NCI-H460 (cell line): ENCODE measurements around the gene SEMA4D. TPM values are rescaled to one million over a fixed set of nuclear protein-coding genes. Genes with fewer than 3 reads are reported as not detected.

ENCODE experiments used
- DNase-seq: peaks from one replicate; pipeline ENCODE4 v3.0.0-alpha.2; 2016; ENCODE audit warnings: low read depth; ENCODE audit errors: extremely low read depth
- total RNA-seq: library from RNA; depleted of rRNA; stranded (reverse); fragments of >200 nt; shearing (Covaris generic); gene quantifications from 2 replicates; pipeline ENCODE4 v1.2.3, GENCODE V29; 2014

Gene SEMA4D
- total RNA-seq, 1 experiment from 2014 or later, result 2.3 TPM

DNA sequence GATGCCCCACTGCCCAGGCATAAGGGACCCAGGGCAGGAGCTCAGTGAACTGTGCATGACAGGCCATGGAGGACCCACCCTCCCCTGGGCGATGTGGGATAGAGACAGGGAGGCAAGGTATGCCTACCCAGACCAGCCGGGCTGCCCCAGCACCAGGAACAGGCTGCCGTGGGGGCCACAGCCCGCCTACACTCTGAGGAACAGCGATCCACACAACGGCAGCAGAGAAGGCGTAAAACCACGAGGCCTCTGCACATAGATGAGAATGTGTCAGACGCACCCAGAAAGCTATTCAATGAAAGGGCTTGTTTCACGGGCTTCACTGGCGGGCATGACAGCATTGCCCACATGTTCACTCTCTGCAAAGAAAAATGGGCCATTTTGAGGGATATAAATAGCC, 49.5 kb downstream of the SEMA4D start:
- DNase-seq, result no peak

DNA sequence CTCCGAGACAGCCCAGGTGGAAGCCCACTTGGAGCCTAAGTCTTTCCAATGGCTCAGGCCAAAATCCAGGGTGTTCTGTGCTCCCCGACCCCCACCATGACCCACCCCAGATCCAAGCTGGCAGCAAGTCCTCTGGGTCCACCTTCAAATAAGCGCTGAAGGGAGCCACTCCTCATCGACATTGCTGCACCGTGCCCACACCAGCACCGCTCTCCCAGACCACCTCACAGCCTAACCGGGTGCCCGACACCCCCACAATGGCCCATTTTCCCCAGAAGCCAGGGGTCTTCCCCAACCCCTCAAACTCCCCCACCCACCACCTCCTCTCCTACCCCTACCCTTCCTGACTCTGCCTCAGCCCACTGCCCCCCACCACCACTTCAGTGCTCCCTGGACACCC, 50.5 kb downstream of the SEMA4D start:
- DNase-seq, result no peak

DNA sequence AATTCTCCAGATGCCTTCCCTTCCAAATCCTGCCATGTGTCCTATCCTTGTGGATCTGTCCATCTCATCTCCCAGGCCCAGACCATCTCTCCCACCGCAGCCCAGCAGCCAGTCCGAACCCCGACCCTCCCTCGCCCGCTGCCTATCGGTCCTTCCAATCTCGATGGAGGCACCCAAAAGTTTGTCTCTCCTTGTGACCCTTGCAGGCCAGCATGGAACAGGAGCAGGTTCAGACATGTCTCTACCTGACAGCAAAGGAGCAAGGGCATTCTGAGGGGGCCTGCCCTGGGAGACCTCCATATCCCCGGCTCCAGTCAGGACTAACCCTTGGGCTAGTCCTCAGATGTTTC, 51.0 kb downstream of the SEMA4D start:
- DNase-seq, result no peak

DNA sequence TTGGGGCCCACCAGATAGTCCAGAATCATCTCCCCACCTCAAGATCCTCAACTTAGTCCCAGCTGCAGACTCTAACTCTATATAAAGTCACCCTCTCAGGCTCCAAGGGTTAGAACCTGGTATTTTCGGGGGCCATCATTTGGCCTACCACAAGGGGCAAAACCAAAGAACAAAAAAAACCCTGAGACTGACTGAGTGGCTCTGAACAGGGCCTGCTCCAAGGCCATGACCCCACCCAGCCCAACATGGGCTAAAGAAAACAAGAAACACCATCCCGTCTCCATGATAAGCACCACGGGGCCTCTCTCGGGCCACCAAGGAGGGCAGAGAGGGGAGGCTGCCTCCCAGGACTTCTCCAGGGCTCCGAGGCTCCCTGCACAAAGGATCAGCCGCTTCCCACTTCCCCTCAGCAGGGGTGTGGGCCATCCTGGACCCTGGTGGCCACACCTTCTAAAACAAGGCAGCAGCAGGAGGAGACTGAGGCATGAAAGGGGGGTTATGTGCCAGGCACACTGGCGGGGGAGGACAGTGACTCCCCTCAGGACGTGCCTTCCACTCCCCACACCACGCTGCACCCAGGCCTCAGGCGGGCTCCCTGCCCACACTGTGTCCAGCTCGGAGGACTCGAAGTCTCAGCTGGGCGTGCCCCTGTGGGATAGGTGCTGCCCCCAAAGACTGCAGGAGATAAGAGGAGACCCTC, 51.5 kb downstream of the SEMA4D start:
- no peak for DNase-seq

DNA sequence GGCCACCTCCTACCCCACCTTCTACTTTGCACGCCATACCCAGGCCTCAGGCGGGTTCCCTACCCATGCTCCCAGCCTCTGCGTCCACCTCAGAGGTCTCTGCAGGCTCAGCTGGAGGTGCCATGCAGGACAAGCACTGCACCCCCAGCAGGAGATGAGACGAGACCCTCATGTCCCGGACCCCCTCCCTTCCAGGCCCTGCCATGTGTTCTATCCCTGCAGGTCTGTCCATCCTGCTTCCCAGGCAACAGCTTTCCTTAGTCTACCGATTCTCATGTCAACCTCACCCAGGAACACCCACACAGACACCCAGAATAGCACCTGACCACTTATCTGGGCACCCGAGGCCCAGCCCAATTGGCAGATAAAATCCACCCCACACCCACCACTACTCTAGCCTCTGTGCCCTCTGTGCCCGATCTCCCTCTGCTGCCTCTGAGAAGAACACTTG, 52.1 kb downstream of the SEMA4D start:
- no peak for DNase-seq

DNA sequence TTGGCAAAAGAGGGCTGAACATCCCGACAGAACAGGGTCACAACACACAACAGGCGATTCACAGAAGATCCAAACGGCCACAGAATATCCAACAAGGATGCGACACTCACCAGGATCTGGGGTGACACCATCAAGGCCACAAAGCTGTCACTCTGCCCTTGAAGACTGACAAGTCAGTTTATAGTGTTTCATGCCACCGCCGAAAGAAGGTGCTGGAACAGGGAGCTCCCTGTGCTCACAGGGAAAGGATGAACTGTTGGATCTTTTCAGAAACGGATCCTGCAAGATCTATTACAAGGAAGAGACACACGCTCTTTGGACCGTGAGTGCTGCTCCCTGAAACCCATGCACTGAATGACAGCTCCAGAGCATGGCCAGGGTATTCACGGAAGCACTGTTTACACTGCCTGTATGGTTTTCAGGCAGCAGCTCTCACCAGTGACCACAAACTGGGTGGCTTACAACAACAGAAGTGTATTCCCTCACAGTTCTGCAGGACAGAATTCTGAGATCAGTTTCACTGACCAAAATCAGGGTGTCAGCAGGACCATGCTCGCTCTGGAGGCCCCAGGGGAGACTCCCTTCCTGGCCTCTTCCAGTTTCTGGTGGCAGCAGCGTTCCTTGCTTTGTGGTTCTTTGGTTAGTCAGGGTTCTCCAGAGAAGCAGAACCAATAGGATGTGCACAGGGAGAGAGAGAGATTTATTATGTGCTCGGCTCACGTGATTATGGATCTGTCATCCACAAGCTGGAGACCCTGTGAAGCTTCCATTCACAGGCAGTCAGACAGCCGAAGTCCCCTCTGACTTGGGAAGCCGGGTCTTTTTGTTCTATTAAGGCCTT, 52.8 kb downstream of the SEMA4D start:
- no peak for DNase-seq

DNA sequence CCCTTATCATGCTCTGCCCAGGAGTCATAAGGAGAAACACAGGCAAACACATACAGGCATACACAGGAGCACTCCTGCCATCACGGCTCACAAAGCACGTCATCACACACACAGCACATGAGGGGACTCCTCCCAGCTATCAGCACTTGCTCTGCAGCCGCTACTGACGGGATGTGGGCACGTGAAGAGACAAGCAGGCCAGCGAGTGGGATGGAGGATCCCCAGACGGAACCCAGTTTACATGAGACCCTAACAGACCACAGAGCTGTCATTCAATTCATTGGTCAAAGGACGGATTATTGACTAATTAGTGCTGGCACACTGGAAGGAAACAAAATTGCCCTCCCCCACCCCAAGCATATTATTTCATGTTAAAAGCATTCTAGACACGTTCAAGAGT, 53.6 kb downstream of the SEMA4D start:
- no peak for DNase-seq

DNA sequence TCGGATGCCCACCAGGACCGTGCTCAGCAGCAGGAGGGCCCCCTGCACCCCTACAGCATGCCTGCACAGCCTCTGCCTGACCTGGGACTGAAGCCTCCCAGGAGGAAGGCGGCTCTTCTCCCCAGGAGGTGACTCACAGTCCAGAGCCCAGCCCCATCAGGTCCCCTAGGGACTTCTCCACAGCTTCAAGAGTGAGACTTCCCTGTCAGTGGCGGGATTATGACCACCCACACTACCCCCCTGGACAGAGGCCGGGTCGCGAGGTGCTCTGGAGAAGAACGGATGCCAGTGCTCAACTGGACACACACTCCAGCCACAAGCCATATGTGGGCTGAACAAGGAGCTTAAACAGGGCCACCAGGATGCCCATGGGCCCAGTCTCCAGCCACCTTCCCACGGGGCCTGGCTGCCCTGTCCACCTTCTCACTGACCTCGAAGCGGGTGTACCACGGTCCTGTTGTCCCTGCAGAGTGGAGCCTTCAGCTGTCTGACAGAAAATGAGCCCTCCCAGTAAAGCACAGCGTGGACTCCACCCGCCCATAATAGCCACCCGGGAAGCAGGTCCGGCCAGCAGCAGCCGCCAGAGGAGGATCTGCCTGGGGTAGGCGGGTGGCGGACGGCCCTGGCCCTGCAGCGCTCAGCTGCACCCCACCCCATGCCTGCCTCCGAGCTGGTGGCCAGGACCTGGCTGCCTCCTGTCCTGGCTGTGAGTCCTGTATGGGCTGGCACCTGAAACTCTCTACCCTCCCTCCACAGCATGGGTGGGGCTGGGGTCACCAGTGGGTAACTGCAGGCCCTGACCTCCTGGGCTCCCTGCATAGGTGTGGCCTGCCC, 54.7 kb downstream of the SEMA4D start:
- DNase-seq, result no peak

DNA sequence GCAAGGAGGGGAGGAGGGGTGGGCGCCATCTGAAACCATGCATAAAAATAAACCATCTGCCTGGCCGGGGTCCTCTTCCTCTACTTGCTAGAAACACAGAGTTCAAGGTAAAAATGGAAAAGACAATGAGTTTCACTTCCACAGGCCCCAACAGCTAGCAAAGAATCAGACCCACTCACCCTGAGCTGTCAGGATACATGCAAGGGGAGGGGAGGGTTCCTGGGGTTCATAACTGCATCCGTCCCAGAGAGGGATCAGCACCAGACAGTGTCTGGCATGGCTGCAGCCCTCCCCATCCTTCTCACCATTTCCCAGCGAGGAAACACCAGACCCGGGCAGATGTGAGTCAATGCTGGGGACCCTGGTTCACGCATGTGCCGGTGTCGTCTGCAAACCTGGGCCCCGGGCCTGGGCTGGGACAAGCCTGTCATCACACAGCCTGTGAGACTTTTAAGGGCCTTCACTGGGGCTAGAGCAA, 55.4 kb downstream of the SEMA4D start:
- no peak for DNase-seq

DNA sequence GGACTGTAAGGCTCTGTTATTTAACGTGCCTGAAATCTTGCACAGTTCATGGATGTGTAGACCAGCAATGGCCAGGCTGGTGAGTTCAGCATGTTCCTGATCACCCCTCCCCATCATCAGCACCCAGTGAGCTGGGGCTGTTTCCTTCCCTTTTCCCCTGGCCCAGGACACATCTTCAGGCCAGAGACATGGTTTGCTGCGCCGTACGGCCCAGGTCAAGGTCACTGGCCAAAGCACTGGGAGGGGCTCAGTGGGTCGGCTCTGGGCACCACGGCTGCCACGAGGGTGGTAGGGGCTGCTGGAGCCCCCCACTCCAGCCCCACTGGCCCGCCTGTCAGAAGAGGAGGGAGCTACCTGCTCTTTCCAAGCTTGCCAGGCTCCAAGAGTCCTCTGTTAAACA, 55.9 kb downstream of the SEMA4D start:
- no peak for DNase-seq

DNA sequence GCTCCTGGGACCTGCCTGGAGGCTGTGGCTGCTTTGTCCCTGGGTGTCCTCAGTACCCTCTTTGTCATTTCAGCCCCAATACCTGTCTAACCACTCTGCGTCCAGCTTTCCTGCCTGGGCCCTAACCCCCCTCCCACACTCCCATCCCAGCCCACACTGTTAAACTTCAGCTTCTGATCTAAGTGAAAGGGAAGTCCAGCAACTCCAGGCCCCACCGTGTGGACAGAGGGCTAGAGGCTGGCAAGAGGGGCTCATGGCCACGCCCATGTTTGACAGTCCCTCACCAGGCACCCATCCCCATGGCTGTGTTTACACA, 56.3 kb downstream of the SEMA4D start:
- no peak for DNase-seq

DNA sequence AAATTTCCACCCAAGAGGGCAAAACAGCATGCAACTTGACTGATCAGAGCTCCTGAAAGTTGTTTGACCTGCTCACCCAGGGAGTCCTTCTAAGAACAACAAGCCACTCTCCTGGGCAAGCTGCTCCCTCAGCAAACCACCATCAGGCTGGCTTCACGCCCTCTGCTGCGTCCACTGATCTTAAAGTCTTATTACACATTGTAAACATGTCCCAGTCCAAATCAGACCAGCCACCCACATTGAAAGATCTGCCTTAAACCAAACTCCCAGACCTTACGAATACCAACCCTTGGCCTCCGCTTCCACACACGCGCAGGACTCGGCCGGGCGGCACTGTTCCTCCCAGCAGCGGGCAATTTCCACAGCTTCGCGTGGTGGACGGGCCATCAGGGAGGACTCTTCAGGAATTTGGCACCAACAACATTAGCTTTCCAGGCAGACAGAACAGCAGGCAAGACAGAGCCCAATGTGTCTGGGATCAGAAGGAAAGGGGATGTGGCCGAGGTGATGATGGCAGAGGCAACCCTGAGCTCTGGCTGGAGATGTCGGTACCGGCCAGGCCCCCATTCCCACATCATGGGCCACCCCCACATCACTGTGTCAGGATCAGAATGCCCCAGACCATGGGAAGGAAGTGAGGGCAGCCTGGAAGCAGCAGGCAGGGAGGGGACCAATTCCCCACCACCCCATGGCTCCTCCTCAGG, 56.8 kb downstream of the SEMA4D start:
- no peak for DNase-seq

DNA sequence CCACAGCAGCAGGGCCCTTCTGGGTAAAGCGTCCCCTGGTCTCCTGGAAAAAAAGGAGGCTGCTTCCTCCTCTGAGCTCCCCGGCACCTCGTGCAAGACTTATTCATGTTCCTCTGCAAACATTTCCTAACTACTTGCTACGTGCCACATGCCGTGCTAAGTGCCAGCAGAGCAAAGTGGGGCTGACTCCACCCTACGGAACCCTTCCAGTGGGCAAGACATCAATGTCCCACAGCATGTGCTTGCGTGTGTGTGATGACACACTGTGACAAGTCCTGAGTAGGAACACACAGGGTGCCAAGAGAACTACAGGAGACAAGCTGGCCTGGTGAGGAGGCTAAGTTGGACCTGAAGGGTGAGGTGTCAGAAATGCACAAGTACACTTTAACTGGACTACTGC, 57.4 kb downstream of the SEMA4D start:
- DNase-seq, result no peak

DNA sequence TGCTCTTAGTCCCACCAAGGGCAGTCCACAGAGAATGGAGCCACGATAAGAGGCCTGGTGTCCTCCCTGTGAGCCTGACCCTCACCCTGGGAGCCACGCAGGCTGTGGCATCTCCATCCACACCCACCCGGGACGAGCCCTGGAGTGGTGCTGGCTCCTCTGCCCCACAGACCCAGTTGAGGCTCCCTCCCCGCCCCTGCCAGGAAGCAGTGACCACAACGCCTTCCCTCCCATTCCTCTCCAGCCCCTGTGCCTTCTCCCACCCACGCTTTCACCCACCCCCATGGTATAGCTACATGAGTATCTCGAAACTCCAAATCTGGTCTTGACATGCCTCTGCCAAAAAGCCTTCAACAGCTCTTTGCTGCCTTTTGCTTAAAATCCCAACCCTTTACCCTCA, 57.9 kb downstream of the SEMA4D start:
- no peak for DNase-seq

DNA sequence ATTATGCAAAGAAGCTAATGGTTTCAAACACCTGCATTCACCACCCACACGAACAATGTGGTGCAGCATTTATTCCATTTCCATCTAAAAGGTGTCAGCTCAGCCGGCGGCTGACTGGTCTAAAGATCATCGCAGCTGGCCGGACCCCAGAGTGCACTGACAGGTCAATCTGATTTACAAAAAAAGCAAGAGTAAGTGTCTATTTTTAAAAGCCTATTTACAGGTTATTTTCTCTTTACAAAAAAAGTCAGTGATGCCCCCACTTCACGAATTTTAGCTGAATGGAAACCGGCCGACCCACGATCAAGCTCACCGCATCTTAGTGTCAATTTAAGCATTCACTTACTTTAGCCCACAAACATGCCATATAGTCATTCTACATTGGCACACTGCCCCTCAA, 58.3 kb downstream of the SEMA4D start:
- DNase-seq, result no peak

DNA sequence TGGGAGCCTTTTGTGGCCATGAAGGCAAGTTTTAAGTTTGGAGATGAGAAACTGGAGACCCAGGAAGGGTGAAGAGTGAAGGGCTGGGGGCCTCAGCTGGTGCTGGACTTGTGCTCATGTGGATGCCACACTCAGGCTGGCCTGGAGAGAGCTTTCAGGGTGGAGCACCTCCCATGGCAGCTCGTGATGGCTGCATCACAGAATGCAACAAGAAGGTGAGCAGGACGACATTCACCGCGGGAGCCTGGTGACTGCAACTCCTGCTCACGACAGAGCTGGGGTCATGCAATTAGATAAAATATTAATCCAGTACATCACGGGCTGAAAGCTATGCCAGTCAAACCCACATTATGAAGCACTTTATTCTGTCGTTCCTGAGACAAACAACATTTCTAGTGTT, 59.7 kb downstream of the SEMA4D start:
- DNase-seq, result no peak

DNA sequence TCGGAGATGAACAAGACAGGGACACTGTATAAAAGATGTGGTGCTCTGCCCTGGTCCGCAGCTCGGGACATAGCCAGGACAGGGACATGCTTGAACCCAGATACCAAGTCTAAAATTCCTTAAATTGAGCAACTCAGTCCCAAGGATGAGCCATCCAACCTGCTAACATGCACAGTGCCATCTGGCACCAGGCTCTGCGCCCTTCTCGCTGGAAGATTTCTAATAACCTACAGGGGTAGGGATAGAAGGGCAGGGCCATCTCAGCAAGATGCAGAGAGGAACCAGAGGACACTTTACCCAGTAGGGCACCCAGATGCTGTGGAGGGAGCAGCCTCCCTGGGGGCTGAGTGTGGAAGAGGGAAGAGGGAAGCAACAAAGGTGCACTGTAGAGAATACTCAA, 60.1 kb downstream of the SEMA4D start:
- no peak for DNase-seq

DNA sequence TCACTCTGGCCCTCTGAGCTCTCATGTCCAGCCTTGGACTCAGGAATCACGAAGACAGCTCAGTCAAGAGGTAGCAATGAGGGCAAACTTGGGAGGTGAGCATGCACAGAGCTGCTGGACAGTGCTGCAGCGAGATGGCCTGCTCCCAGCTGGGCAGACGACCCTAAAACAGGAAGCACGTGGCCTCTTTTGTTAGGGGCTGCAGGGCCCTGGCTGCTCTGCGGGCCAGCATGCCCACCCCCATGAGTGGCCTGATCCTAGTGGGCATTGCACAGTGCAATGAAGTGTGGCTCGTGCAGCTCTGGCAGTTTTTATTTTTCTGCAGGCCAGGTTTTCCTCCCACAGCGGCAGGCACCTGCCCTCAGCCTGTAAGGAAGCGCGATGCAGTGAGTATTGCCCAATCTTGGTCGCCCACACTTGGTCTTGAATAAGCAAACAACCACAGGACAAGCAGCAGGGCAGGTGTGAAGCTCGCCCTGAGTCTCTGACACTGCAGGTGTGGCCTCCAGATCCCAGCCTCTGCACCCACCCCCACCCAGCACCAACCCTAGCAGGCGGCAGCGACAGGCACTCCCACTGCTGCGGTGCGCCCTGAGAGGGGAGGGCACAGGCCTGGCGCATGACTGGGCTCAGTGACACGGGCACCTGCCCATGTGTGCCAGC, 60.8 kb downstream of the SEMA4D start:
- DNase-seq, result no peak

DNA sequence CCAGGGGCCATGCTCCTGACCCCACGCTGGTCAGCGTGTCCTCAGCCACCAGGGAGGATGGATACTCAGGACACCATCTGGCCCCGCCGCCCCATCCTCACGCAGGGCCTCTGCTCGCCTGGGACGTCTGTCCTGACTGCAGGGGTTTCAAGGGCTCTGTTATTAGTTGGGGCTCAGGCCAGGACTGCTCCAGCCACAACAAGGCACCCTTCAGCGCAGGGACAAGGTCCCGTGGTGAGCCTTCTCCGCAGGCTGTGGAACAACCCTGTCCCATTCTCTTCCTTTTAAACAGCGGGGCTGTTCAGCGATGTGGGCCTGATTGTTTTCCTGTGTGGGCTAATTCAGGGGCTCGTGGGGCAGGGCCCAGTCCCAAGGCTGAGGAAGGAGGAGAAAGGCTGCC, 61.6 kb downstream of the SEMA4D start:
- no peak for DNase-seq

DNA sequence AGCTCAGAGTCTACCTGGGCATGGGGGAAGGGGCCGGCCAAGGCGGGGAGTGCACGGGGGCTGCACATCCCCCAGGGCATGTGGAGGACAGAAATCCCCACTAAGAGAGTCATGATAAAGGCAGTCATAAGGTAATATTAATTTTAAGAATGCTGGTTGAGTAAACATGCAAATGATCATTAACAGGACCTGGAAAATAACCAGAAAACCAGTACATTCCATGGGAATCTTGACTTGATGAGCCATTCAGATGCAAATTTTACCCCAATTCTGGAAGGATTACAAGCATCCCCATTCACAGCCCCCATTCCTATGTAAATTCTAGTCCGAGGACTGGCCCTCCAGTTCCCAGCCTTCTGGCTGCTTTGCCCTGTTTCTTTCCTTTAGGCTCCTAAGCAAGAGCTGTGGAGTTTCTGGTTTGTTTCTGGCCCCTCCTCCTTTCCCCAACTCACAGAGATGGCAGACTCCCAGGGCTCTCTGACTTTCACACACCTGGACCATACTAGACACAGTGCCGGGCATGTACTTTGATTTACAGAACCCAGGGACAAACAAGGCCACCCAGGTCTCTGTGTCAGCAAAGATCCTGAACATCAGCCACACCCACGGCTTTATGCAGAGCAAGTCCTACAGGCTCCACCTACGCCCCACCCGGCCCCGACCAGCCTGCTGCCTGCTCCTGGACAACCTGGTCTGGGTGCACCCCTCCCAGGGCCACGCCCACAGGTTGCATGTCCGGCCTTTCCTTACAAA, 62.7 kb downstream of the SEMA4D start:
- DNase-seq, result no peak
